Omental fat pad (tissue), 4 donors: ENCODE results near the gene FSTL4. TPM values are rescaled to one million over a fixed set of nuclear protein-coding genes. Genes with fewer than 3 reads are reported as not detected.

Source experiments
- ATAC-seq: fragments of 150-250 bp; one replicate; pipeline ENCODE4 v1.9.1; 2016; ENCODE audit warnings: mild to moderate bottlenecking, moderate library complexity; ENCODE audit not compliant: low FRiP score
- DNase-seq: peaks from one replicate; pipeline ENCODE4 v3.0.0-alpha.2; 2019; ENCODE audit warnings: low spot score
- total RNA-seq, 4 donors: library from RNA; depleted of rRNA; stranded (reverse); fragments of >200 nt; gene quantifications; one replicate each; pipeline ENCODE4 v1.1.0, GENCODE V29; 2016
- TF ChIP-seq, protein P1 (sequence below), 3 donors: fragments of 450-650 bp; IDR thresholded peaks; one replicate each; pipeline ENCODE4 v1.5.1; 2016 to 2017; ENCODE audit warnings: antibody characterized with exemption in 3 of 3, mild to moderate bottlenecking in 3 of 3, moderate library complexity in 2 of 3

FSTL4 gene
- total RNA-seq, 4 donors from 2014 or later: 0.32 TPM; not detected in 3

GRCh38 chr5:133363807-133364587 lies 248.3 kb downstream of the FSTL4 start:
- ATAC-seq (no peak), DNase-seq (no peak)
- TF ChIP-seq, protein P1, sequence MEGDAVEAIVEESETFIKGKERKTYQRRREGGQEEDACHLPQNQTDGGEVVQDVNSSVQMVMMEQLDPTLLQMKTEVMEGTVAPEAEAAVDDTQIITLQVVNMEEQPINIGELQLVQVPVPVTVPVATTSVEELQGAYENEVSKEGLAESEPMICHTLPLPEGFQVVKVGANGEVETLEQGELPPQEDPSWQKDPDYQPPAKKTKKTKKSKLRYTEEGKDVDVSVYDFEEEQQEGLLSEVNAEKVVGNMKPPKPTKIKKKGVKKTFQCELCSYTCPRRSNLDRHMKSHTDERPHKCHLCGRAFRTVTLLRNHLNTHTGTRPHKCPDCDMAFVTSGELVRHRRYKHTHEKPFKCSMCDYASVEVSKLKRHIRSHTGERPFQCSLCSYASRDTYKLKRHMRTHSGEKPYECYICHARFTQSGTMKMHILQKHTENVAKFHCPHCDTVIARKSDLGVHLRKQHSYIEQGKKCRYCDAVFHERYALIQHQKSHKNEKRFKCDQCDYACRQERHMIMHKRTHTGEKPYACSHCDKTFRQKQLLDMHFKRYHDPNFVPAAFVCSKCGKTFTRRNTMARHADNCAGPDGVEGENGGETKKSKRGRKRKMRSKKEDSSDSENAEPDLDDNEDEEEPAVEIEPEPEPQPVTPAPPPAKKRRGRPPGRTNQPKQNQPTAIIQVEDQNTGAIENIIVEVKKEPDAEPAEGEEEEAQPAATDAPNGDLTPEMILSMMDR (IDR thresholded peaks at IDR 0.05): no peak

DNA sequence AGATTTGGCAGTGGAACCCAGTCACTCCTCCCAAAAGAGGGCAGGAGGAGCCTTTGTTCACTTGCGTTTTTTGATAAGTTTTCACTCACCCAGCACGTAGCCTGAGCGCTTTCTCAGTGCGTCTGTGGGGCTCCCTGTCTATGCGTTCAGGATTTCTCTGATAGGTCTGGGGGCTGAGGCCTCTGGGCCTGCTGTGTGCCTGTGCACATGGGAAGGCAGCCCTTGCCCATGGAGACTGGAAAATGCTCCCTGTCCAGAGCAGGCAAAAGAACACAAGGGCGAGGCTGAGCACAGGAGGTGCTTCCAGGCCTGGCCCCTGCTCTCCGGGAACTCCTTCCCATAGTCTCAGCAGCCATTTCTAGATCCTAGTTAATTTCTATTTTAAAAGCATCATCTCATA lies 249.9 kb downstream of the FSTL4 start:
- DNase-seq: no peak
- TF ChIP-seq, protein P1 (IDR thresholded peaks at IDR 0.05): no peak
- no peak for ATAC-seq

- TF ChIP-seq, protein P1 (IDR thresholded peaks at IDR 0.05): no peak
- ATAC-seq (no peak), DNase-seq (no peak)
Measured at GRCh38 chr5:133361922-133362321, 250.4 kb downstream of the FSTL4 start.

- DNase-seq (no peak), ATAC-seq (no peak)
- TF ChIP-seq, protein P1 (IDR thresholded peaks at IDR 0.05): no peak
Measured at GRCh38 chr5:133360693-133361472, 251.5 kb downstream of the FSTL4 start.

DNA sequence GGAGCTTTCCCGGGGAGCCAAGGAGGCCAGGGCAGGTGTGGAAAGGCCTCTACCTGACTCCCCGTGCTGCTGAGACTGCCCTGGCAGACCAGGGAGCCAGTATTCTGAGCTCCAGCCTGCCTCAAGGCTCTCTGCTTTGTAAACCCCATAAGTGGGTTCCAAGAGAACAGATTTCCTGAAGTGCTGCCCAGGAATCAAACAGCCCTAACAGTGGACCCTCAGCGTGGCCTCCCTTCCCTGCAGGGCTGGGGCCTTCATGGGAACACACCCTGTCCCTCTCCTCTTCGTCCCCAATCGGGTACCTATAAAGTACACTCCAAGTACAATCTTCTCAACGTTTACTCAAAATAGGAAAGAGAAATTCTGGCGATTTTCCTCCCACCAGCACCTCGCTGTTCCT lies 252.5 kb downstream of the FSTL4 start:
- TF ChIP-seq, protein P1 (IDR thresholded peaks at IDR 0.05): no peak
- no peak for ATAC-seq
- no peak for DNase-seq

GRCh38 chr5:133358271-133358670 lies 254.1 kb downstream of the FSTL4 start:
- ATAC-seq: no peak
- TF ChIP-seq, protein P1 (IDR thresholded peaks at IDR 0.05): no peak

More at GRCh38 chr5:133358271-133358670, 254.1 kb downstream of the FSTL4 start:
- DNase-seq: no peak
